ENCODE measurements around the gene FXYD5.
"Not testable (repeated sequence)": the region's sequence is repeated elsewhere in the genome, so short reads cannot be mapped to it uniquely, and the experiment has no call there.

The FXYD5 gene

DNA sequence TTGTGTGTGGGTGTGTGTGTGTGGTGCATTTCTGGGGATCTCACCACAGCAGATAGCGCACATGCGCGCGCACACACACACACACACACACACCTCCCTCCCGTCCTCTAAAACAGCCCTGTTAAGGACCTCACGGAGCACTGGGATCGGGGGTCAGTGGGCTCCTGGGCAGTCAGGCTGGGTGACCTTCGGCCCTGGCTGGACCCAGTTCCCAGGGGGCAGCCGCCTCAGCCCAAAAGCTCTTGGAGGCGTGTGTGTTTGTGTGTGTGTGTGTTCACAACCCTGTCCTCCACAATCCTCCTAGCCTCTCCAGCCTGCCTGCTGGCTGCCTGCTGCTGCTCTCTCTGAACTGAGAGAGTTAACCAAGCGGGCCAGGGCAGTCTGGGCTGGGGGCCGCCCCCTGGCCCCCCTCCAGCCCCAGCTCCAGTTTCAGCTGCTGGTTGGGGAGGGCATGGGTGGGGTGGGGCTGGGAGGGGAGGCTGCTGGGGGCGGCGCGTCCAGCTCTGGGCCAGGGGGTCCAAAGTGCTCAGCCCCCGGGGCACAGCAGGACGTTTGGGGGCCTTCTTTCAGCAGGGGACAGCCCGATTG is 16.1 kb upstream of the FXYD5 start, which contains the start of gene FXYD1:
FXYD1 (plus strand) TSS at position 520 of the 588 bp plus-strand sequence. CDS start 1,256 bp downstream, outside the sequence.
- DNase-seq = no peak

DNA sequence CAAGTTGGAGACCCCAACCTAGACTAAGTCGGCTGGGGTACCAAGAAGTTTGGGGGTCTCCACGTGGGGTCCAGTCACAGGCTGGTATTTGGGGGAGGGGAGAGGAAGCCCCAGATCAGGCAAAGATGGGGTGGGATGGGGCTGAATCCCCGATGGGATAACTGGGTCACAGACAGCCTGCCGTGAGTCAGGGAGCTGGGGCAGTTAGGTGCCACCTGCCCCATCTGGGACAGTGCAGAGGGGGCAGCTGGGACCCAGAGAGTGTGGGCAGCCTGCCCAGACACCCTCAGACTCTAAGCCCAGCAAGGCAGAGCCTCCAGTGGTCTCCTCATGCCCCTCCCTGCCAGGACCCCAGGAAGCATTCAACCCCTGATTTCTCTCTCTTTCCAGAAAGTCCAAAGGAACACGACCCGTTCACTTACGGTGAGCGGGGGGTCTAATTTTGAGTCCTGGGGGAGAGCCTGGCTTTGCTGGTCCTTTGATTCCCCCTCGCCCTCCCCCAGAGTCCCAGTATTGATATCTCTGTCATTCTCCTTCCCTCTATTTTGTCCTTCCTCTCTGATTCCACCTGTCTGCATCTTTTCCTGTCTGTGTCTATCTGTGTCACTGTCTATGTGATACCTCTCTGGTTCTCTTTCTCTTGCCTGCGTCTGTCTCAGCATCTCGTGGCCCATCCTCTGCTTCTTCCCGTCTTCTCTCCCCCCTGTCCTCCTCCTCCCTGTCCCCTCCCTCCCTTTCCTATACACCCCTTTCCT is 14.2 kb upstream of the FXYD5 start:
- DNase-seq = no peak

DNA sequence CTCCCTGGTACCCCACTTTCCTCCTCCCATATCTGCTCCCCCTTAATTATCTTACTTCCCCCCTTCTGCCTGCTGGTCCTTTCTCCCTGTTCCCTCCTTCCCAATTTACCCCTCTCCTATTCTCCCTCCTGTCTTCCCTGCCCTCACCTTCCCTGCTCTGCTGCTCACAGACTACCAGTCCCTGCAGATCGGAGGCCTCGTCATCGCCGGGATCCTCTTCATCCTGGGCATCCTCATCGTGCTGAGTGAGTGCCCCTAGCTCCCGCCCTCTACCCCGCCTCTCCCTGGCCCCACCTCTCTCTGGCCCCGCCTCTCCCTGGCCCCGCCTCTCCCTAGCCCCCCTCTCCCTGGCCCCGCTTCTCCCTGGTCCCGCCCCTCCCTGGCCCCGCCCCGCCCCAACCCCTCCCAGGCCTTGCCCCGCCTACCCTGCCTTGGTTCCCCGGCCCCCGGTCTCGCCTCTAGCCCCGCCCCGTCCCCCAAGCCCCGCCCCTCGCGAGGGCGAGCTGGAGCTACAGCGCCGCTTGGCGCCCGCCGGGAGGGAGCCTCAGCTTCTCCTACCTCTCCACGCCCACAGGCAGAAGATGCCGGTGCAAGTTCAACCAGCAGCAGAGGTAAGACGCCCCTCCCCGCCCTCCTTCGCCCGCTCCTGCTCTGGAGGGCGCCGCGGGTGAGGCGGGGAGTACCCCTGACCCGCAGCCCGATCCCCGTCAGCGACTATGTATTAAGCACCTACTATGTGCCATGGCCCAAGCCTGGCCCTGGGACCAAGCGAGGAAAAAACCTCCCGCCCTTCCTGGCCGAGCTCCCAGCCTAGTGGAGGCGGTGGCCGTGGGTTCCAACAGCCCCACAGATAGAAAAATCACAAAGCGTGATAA is 13.3 kb upstream of the FXYD5 start:
- DNase-seq = peak; percentile 87

DNA sequence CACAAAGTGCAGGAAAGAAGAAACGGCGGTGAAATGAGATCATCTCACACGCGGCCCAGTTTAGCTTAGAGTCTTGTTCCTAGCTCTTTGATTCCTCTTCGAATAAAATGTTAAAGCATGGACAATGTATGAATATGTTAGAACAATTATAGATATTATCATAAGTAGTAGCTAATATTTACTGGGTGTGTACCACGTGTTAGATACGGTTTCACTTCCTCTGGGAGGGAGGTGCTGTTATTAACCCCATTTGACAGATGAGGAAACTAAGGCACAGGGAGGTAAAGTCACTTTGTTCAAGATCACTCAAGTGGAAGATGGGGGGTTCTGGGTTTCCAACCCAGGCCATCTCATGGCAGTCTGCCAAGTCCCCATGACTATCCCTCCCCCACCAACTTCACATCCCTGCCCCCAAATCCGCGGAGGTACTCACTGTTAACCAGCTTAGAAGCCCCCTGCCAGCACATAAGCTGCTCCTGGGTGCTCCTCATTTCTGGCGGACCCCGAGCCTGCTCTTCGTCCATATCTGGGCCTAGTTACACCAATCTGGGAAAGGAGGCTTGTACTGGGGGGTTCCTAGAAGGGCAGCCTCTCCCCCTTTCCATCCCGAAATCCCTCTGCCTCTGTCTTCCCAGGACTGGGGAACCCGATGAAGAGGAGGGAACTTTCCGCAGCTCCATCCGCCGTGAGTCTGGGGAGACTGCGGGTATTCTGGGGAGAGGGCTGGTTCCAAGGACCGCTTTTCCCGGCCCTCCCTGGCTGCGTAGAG is 12.5 kb upstream of the FXYD5 start:
- no peak for DNase-seq

DNA sequence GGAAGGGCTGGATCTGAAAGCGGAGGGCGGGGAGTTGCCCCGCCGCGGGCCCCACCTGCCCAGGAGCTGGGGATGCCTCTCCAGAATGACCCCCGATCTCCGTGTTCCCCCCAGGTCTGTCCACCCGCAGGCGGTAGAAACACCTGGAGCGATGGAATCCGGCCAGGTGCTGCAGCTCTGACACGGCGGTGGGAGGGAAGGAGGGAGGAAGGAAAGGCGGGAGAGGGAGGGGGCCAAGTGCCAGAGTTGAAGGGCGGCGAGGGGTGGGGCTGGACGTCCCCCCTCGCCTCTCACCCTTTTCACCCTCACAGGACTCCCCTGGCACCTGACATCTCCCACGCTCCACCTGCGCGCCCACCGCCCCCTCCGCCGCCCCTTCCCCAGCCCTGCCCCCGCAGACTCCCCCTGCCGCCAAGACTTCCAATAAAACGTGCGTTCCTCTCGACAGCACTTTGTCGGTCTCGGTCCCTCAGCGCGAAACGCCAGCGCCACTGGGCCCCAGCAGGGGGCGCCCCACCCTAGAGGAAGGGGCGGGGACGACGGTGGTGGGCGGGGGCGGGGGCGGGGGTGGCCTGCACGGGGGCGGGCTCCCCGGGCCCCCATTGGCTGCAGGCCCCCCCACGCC is 11.8 kb upstream of the FXYD5 start:
- peak; percentile 38 for DNase-seq

DNA sequence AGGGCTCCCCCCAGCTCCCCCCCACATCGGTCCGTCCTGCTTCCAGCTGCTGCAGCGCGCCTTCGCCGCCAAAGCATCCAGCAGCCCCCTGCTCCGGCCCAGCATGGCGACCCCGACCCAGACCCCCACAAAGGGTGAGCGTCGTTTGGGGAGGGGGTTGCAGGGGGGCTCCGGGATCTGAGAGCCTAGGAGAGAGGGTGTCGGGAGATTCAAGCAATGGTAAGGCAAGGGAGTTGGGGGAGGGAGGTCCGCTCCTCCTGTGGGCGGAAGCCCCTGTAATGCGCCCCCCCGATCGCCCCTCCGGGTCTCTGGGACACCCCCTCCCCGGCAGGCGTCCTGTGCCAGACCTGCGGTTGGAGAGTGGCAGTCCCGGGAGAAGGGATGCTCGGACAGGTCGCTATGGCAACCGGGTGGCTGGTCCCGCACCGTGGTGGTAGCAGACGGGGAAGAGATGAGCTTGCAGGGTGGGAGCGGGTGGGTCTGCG is 11.3 kb upstream of the FXYD5 start, which contains the start of gene FXYD7:
FXYD7 (plus strand) TSS at position 25 of the 485 bp plus-strand sequence; CDS start at position 104, 79 bp downstream.
- no peak for DNase-seq

DNA sequence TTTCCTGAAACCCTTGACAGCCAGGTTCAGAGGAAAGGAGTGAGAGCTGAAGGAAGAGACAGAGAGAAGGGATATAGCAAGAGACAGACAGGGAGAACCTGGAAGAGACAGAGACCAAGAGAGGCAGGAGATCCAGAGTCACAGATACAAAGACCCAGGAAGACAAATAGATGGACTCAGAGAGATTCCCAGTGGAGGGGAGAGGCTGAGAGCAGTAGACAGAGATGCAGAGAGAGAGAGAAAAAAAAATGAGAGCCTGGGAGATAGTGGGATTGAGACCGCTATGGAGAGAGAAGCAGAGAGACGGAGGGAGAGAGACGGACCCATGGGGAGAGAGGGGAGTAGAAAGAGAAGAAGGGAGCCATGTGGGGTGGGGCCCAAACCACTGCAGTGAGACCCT is 10.7 kb upstream of the FXYD5 start:
- DNase-seq = no peak

DNA sequence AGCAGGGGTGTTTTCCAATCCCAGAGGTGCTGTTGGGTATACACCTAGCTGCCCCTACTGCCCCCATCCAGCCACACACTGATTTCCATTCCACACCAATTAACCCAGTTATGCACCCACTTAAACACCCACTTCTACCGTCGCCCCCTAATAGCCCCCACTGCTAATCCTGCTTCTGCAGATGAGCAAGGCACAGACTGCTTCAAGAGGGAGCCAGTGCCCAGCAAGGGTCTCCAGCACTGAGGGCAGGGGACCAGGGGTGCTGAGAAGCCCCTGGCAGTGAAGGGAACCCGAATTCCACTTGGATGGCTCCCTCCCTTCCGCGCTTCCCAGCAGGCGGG is 10.3 kb upstream of the FXYD5 start:
- DNase-seq = no peak

DNA sequence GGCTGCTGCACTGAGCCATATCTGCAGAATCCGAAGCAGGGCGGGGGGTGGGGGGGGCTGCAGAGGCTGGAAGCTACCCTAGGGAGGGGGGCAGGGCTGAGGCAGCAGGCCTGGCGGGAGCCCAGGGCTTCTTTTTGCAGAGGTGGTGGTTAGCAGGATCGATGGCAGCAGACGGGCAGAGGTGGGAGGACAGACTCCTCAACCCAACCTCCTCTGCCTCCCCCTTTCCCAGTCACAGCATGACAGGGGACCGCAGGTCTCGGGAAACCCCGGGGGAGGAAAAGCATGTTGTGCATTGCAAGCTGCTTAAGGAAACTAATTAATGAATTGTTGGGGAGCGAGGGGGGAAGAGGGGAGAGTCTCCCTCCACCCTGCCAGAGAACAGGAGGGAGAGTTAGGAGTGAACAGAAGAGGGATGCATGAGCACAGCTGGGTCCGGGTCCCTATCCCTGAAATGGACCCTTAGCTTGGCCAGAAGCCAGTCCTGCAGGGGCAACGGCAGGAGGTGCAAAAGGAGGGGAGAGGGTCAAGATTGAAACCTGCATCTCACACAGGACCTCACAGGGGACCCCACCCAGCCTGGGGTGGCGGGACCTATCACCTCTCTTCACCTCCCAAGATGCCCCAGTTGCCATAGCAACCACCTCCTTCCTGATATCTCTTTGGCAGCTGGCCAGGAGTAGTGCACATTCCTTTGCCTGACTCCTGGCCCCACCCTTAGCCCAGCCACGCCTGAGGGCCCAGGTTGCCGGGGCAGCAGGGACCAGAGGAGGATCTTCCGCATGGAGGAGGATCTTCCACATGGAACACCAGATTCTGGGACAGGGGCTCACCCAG is 9.7 kb upstream of the FXYD5 start:
- no peak for DNase-seq

DNA sequence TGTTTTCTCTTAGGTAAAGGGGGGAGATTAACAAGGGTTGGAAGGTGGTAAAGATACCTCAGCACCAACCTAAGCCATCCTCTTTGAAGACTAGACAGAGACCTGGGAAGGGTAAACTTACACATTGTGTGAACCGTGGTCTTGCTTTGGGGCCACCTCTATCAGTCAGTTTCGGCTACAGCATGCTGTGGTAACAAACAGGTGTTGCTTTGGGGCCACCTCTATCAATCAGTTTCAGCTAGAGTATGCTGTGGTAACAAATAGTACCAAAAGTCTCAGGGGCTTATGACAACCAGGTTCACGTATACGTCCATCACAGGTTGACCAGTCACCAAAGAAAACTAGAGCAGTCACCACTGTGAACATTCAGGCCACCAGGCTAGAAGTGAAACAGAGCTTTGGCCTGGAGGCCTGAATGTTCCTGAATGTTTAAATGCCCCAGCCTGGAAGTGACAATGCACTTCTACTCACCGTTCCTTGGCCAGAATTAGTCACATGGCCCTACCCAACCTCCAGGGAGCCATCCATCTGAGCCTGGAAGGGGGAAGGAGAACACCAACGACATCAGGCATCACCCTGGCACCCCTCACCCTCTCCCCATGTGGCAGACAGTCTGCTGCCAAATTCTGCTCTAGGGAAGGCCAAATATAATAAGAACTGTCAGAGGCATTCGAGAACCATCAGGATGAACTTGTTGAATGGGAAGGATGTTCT is 7.6 kb upstream of the FXYD5 start:
- DNase-seq = no peak

DNA sequence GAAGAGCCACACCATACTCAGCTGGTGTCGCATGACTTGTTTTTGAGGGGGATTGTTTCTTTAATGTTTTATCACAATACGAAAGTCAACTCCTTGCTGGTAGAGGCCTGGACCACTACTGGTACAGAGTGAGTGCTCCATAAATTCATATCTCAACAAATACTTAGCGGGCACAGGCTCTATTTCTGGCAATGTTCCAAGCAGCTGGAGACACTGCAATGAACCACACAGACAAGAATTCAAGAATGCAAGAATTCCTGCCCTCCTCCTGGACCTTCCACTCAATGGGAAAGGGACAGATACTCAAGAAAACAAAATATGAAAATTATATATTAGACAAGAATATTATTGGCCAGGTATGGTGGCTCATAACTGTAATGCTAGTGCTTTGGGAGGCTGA is 5.1 kb upstream of the FXYD5 start:
- no peak for DNase-seq

DNA sequence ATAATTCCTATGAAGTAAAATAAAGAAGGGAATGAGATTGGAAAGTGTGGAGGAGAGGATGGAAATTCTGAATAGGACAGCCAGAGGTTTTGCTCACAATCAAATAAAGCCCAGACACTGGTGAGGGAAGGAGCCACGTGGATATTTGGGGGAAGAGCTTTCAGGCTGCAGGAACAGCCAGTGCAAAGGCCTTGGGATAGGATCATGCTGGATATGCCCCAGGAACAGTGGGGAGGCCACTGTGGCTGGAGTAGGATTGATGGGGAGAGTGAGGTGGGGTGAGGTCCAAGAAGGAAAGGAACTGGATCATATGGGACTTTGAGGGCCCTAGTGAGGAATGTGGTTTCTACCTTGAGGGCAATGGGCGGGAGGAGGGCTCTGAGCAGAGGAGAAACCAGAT is 4.1 kb upstream of the FXYD5 start:
- DNase-seq = no peak

DNA sequence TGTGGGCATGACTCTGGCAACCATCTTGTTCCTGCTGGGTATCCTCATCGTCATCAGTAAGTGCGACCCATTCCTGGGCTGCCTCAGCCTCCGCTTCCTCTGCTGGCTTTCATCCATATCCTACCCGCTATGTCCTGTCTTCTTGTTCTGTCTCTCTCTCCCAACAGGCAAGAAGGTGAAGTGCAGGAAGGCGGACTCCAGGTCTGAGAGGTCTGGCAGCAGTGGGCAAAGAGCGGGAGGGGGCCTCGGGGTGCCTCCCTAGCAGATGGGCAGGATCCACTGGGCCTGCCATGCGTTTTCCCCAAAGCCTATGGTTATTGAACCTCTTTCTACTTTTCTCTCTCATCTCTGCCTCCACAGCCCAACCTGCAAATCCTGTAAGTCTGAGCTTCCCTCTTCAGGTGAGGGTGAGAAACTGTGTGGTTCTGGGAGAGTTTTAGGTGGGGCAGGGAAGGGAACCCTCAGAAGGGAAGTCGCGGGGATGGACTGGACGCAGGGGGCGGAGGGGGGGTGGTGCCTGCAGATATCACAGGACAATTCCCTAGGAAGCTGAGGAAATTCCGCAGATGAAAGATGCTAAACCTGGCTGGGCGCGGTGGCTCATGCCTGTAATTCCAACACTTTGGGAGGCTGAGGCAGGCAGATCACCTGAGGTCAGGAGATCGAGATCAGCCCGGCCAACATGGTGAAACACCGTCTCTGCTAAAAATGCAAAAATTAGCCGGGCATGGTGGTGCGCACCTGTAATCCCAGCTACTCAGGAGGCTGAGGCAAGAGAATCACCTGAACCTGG is 3.1 kb upstream of the FXYD5 start:
- no peak for DNase-seq

DNA sequence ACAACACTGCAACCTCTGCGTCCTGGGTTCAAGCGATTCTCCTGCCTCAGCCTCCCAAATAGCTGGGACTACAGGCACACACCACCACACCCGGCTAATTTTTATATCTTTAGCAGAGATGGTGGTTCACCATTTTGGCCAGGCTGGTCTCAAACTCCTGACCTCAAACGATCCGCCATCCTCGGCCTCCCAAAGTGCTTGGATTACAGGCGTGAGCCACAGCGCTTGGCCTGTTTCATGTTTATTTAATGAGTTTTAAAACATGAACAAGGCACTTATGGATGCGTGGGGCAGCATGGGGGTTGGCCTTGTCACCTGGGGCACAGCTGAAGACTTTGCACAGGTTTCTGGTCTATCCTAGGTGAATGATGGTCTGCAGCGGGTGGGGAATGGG is 1.4 kb upstream of the FXYD5 start:
- not testable (repeated sequence) for DNase-seq

DNA sequence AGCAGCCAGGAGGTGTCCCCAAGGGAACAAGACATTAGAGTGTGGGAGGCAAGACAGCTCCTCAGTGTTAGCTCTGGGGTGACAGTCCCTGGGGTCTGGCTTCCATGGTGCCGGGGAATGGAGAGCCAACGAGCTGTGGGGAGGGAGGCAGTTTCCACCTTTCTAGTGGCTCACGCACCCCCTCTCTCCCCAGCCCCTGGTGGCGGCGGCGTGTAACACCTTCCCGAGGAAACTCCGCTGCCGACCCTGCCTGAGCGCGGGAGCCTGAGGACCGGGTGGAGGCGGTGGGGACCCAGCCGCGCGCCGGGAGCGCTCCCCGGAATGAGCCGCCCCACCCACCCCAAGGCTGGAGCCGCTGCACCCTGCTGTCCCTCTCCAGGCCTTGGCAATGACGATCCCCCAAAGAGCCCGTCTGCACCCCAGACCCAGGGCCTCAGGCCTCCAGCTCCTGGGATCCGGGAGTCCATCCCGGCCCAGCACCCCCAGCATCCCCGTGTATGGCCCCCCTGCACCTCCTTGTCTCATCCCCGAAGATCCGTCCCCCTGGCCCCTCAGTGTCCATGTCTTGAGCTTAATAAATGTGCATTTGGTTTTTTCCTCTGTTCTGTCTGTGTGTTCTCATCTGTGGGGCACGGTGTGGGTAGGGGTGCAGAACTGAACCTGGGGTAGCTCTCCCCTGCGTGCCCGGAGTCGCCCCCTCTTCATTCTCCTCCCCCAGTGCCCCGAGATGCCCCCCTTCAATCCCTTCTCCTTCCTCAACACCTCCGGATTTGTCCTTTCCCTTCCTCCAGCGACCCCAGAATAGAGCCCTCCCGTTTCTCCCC is 622 bp upstream of the FXYD5 start:
- DNase-seq = no peak

DNA sequence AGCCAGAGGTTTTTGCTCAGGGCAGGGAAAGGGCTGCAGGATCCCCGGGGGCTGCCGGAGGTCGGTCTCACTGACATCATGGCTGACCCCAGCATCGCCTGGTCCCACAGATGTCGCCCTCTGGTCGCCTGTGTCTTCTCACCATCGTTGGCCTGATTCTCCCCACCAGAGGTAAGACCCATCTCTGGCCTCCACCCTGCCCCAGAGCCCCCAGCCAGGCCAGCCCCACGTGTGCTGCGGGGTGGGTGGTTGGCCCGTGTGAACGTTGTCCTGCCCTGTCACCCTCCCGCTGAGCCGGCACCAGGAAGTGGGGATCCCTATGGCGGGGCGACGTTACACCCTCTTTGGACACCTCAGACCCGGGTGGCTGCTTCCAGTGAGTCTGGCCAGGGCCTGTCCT is 906 bp downstream of the FXYD5 start:
- no peak for DNase-seq

DNA sequence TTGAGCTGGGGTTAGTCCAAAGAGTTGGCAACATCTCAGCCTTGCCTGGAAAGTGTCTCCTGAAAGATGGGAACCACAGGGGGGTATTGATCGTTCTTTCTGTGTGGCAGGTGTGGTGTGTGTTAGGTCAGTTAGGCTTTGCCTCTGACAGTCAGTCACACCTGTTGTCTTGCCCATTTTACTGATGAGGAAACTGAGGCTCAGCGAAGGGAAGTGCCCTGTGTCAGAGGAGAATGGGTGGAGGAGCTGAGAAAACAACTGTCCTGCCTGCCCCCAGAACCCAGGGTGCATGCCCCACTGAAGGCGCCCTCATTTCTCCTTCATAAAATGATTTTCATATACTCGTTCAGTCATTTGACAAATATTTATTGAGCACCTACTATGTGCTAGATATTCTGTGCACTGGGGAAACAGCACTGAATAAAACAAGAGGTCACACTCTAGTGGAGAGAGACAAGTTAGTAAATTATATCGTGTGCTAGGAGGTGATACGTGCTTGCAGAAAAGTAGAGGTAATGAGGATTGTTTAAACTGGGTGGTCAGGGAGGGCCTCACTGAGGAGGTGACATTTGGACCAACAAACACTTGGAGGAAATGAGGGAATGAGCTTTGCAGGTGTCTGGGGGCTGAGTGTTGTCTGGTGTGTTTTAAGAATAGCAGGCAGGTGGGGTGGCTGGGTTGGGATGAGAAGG is 1.6 kb downstream of the FXYD5 start:
- no peak for DNase-seq

DNA sequence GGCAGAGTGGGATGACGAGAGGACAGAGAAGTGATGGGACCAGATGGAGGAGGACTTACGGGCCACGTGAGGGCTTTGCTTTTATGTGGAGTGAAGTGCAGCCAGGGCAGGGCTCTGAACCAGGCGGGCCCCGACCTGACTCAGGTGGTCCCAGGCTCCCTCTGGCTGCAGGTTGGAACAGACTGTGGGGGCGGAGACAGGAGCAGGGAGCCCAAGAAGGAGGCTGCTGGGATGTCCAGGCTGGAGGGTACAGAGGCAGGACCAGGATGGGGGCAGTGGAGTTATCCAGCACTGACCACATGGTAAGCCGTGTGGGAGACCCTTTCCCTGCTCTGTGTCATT is 2.1 kb downstream of the FXYD5 start:
- no peak for DNase-seq
